ENCODE data around the gene ZCCHC17.
A peak's percentile ranks its signal among the peaks of the same experiment; 100 is the strongest.
"Not testable (repeated sequence)": the region's sequence is repeated elsewhere in the genome, so short reads cannot be mapped to it uniquely, and the experiment has no call there.

The ZCCHC17 gene

DNA sequence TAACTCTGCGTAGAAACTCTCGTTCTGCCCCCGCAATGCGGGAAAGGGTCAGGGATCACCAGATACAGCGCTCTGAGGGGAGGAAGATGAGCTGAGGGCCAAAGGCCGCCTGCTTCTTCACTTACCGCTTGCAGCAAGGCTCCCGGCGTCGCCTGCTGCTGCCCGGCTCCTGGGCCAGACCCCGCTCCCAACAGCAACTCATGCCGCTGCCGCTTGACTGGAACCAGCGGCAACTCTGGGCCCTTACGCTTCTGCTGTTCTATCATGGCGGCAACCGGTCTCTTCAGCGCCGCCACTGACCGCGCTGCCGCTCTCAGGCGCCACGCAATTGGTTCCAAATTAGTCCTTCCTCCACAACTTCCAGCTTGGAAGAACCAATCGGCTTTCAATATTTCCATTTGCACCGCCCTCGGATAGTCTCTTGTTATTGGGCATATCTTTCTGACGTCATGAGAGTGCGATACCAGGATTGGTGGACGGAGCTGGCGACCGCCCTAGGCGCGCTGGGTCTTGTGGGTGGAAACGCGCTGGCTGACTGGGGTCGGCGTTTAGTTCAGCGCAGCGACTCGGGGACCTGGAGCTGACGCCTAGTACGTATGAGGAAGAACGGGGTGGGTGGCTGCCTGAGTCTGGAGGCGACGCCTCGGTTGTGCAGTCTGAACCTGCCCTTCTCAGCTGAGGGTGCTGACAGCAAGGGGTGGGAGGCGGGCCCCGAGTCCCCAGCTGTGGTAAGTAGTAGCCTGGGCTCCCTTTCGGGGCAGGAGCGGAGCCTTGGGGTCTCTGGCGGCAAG, at the start of gene ZCCHC17, which contains the start of gene SNRNP40:
Gene ZCCHC17, plus strand, starts transcription at position 547 of the 791 bp plus-strand sequence. CDS start 13,067 bp downstream, outside the sequence.
Gene SNRNP40, minus strand, starts transcription at position 303 of the 791 bp plus-strand sequence. Its CDS starts 37 bp downstream, at position 266.
- DNase-seq (ENCODE audit: low read depth): peak; percentile 89

- DNase-seq (ENCODE audit: low read depth): no peak
Measured at GRCh38 chr1:31248276-31248675, 48.6 kb upstream of the ZCCHC17 start.

GRCh38 chr1:31249854-31250253, 47.0 kb upstream of the ZCCHC17 start:
- DNase-seq (ENCODE audit: low read depth): no peak

DNA sequence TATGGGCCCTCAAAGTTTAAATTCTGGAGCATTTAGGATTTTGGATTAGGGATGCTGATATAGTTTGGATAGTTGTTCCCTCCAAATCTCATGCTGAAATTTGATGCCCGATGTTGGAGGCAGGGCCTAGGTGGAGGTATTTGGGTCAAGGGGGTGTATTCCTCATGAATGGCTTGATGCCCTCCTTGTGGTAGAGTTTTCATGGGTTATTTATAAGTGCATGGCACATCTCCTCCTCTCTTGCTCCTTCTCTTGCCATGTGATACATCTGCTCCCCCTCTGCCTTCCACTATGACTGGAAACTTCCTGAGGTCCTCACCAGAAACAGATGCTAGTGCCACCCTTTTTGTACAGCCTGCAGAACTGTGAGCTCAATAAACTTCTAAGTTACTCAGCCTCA, 39.6 kb upstream of the ZCCHC17 start:
- no peak for DNase-seq (ENCODE audit: low read depth)

GRCh38 chr1:31258581-31258980, 38.3 kb upstream of the ZCCHC17 start:
- DNase-seq (ENCODE audit: low read depth): no peak

GRCh38 chr1:31259746-31260145, 37.1 kb upstream of the ZCCHC17 start:
- no peak for DNase-seq (ENCODE audit: low read depth)

DNA sequence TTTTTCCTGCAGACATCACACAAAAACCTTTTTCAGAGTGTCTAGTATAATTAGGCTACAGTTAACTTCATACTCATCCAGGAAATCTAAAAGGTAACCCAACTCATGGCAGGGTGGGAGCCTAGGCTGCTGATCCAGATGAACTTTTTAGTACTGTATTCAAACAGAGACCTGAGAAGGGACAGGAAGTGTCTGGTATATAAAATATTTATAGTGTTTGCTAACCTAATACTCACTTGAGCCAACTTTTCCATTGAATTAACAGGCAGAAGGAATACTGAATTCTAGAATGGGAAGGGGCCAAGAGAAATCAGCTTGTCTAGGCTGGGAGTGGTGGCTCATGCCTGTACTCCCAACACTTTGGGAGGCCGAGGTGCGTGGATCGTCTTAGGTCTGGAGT, 34.9 kb upstream of the ZCCHC17 start:
- DNase-seq (ENCODE audit: low read depth): no peak

- DNase-seq (ENCODE audit: low read depth): not testable (repeated sequence)
Measured at GRCh38 chr1:31262393-31262792, 34.4 kb upstream of the ZCCHC17 start.

GRCh38 chr1:31263408-31263807, 33.4 kb upstream of the ZCCHC17 start:
- DNase-seq (ENCODE audit: low read depth): no peak

DNA sequence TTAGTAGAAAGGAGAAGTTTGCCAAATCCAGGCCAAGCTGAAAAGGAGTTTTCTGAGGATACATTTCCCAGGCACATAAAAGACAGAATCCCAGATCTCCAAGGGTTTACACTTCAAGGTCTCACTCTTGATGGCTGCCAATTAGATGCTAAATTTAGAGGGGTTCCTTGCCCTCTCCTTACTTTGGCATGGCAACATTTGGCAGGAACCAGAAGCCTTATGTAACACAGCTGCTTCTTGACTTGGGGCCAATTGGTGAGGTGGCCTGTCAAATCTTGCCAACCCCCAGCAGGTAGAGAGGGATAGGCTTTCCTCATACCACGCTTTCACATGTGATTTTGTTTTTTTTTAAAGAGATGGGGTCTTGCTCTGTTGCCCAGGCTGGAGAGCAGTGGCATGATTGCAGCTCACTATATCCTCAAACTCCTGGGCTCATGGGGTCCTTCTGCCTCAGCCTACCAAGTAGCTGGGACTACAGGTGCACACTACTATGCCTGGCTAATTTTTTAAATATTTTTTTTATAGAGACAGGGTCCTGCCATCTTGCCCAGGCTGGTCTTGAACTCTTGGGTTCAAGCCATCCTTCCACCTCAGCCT, 31.9 kb upstream of the ZCCHC17 start:
- no peak for DNase-seq (ENCODE audit: low read depth)

DNA sequence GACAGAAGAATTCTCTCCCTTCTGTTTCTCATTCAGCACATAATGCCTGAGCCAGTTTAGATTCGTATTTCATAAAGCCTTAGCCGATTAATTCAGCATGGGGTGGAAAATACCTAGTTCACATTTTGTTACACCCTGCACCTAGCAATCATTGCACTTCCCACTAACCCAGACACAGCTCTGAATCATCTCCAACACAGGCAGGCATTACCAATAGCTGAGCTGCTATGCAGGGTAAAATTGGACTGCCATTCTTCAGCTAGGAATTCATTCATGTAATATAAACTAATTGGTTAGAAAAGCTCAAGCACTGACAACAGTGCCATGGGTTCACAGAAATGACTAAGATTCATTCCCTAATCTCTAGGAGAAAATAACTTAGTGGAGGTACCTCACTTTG, 30.3 kb upstream of the ZCCHC17 start:
- no peak for DNase-seq (ENCODE audit: low read depth)

DNA sequence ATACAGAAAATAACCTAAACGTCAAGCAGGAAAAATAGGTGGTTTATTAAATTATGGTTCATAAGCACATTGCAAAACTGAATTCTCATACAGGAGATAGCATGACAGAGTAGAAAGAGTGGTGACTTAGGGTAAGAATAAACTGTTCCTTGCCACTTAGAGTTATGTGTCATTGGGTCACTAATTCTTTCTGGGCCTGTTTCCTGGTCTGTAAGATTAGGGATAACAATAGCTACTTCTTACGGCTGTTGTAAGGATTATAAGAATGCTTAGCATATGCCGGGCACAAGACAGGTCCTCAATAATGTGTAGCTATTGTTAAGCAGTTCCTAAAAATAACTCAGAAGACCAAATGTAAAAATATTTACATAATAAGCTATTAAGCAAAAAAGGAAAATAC, 24.5 kb upstream of the ZCCHC17 start:
- no peak for DNase-seq (ENCODE audit: low read depth)

GRCh38 chr1:31273619-31274018, 23.2 kb upstream of the ZCCHC17 start:
- no peak for DNase-seq (ENCODE audit: low read depth)

- DNase-seq (ENCODE audit: low read depth): not testable (repeated sequence)
Measured at GRCh38 chr1:31282426-31282825, 14.4 kb upstream of the ZCCHC17 start.

GRCh38 chr1:31287791-31288190, 9.0 kb upstream of the ZCCHC17 start:
- not testable (repeated sequence) for DNase-seq (ENCODE audit: low read depth)

DNA sequence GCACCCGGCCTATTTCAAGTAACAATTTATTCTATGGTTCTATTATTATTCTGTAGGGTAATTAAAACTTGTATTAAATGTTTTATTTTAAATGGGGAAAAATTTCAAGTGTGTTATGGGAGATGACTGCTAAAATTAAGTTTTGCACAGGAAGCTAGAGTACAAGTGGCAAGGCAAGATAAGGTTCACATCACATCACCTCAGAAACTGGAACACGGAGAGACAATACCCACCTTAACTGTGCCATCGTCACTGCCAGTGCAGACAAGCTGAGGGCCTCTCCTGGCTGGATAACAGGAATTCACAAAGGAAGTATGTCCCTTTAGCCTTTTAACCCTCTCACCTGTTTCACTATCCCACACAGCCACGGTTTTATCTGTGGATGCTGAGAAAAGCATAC, 7.8 kb upstream of the ZCCHC17 start:
- DNase-seq (ENCODE audit: low read depth): no peak

- no peak for DNase-seq (ENCODE audit: low read depth)
Measured at GRCh38 chr1:31295874-31296485, 852 bp upstream of the ZCCHC17 start.

DNA sequence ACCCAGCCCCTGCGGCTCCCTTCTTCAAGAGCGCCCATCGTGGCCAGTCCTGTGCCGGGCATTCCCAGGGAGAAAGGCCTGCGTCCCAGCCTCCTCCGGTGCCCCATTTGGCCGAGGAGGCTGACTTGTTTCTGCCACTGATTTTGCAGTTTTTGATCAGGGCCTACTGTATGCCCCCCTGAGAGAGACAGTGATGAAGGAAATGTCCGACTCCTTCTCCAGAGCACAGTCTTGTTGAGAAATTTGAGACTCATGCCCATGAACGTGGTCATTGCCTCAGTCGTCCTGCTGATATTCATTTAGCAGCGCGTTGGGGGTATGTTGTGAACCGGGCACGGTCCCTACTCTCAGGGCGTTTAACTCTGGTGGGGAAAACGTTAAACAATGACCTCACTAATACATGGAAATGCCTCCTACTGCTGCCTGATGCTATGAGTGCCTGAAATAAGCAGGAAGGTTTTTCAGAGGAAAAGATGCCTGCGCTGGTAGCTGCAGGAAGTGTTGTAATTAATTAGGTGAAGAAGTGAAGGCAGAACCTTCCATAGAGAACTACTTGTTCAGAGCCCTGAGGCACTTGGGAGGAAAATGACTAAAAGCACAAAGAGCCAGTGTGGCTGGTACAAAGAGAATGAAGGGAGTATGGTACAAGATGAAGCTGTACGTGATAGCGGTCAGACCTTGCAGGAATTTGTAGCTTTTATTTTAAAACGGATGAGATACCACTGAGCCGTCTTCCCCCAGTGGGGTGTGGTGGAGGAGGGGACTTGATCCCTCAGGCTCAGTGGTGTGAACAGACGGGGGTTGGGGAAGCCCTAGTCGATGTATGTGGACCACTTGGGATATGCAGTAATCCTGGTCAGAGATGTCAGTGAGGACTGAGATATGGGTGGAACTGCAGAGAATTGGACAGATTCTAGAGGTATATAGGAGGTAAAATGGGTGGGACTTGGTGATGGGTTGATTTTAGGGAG, 730 bp downstream of the ZCCHC17 start:
- DNase-seq (ENCODE audit: low read depth): no peak

GRCh38 chr1:31299365-31299764, 2.5 kb downstream of the ZCCHC17 start:
- DNase-seq (ENCODE audit: low read depth): no peak

DNA sequence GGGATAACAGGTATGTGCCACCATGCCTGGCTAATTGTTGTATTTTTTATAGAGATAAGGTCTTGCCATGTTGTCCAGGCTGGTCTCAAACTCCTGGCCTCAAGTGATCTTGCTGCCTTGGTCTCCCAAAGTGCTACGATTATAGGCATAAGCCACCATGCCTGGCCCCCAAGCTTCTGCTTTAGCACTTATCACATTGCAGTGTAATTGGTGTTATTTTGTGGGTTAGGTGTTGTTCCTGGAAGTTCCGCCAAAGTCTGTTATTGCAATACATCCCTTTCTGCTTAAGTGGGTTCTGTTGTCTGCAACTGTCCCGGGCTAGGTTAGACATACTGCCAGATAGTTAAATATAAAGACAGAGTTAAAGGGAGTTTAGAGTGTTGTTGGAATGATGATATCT, 3.4 kb downstream of the ZCCHC17 start:
- DNase-seq (ENCODE audit: low read depth): no peak

DNA sequence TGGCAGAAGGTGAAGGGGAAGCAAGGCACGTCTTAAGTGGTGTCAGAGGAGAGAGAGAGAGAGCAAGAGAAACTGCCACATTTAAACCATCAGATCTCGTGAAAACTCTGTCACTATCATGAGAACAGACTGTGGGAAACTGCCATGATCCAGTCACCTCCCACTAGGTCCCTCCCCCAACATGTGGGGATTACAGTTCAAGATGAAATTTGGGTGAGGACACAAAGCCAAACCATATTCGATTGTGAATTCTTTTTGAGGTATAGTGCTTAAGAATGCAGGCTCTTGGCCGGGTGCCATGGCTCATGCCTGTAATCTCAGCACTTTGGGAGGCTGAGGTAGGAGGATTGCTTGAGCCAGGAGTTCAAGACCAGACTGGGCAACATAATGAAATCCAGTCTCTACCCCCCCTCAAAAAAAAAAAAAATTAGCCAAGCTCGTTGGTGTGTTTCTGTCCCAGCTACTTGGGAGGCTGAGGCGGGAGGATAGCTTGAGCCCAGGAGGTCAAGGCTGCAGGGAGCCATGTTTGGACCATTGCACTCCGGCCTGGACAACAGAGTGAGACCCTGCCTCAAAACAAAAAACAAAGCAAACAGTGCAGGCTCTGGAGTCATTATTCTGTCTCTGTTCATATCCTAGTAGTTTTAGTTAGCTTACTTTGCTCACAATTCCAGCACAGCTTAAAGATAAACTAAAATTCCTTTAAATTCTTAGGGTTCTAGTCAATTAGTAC, 6.0 kb downstream of the ZCCHC17 start:
- no peak for DNase-seq (ENCODE audit: low read depth)
